Measurements from ENCODE around the gene CCDC192. TPM values are rescaled to one million over a fixed set of nuclear protein-coding genes. Genes with fewer than 3 reads are reported as not detected.

Gene CCDC192
- total RNA-seq, 4 donors from 2014 or later, result 0.94 to 2.6 (median 0.94) TPM; not detected in 1

DNA sequence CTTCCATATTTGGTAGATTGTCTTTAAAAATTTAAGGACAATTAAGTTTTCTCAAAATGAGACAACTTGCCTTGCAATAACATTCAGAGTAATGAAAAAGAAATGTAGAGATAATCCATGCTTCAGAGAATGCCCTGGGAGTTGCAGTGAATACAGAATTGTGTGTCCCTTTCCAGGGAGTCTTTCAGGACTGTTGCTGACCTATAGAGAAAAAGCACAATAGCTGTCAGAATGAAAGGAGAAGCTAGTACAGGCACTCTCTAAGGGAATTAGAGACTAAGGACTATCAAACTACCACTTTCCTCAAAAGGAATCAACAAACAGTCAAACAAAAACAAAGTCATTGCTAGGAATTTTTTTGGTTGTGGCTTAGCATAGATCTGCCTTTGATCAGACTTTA, 93.0 kb downstream of the CCDC192 start:
- Histone ChIP-seq H3K4me1 (no peaks in the 10 kb centered on the region), H3K36me3 (no peaks in the 10 kb centered on the region), H3K4me3 (no peak overlapping the region), H3K27me3 (no peaks in the 10 kb centered on the region), H3K27ac (no peak overlapping the region), H3K9me3 (peaks cover 0 to 11% (median 0%) of the 10 kb centered on the region in 3 donors)
- TF ChIP-seq POLR2A (IDR thresholded peaks at IDR 0.05) (no peak), POLR2AphosphoS5 (IDR thresholded peaks at IDR 0.05) (no peak), EP300 (IDR thresholded peaks at IDR 0.05) (no peak)
- TF ChIP-seq, protein P1, sequence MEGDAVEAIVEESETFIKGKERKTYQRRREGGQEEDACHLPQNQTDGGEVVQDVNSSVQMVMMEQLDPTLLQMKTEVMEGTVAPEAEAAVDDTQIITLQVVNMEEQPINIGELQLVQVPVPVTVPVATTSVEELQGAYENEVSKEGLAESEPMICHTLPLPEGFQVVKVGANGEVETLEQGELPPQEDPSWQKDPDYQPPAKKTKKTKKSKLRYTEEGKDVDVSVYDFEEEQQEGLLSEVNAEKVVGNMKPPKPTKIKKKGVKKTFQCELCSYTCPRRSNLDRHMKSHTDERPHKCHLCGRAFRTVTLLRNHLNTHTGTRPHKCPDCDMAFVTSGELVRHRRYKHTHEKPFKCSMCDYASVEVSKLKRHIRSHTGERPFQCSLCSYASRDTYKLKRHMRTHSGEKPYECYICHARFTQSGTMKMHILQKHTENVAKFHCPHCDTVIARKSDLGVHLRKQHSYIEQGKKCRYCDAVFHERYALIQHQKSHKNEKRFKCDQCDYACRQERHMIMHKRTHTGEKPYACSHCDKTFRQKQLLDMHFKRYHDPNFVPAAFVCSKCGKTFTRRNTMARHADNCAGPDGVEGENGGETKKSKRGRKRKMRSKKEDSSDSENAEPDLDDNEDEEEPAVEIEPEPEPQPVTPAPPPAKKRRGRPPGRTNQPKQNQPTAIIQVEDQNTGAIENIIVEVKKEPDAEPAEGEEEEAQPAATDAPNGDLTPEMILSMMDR (IDR thresholded peaks at IDR 0.05), result no peak
- ATAC-seq, result no peak

DNA sequence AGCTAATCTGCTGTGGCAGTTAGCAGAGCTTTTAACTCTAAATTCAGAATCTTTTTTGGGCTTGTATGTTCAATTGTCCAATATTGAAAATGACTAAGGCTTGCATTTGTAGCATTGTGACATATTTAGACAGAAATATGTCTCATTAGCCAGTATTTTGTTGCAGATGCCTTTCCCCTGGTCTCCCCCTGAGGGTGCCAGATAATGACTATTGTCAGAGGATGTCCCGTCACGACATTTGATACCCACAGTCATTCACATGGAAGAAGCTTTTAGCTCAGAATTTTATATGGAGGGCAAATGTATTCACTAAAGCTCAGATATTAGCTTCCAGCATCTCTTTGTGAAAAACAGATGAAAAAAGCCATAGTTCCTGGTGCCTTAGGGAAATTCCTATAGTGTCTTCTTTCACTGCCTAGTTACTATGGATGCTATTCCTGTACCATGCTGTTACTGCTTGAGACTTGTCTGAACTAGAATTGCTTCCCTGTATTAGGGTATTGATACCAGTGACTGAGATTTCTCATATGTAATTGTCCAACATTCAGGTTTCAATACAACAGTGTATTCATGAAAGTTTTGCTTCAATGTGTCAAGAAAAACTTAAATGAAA, 96.2 kb downstream of the CCDC192 start:
- 78 to 89% methylated on average over 2 of the region's 2 CpGs for WGBS, 2 donors (ENCODE audit: low coverage in 1 of 2)
- Histone ChIP-seq H3K4me1 (peaks cover 0 to 12% (median 4%) of the 10 kb centered on the region in 3 donors), H3K36me3 (no peaks in the 10 kb centered on the region), H3K9me3 (no peaks in the 10 kb centered on the region), H3K27me3 (no peaks in the 10 kb centered on the region), H3K27ac (no peak overlapping the region), H3K4me3 (no peak overlapping the region)
- no peak for ATAC-seq
- TF ChIP-seq POLR2AphosphoS5 (IDR thresholded peaks at IDR 0.05) (no peak), POLR2A (IDR thresholded peaks at IDR 0.05) (no peak), EP300 (IDR thresholded peaks at IDR 0.05) (no peak)
- TF ChIP-seq, protein P1 (IDR thresholded peaks at IDR 0.05), result no peak

DNA sequence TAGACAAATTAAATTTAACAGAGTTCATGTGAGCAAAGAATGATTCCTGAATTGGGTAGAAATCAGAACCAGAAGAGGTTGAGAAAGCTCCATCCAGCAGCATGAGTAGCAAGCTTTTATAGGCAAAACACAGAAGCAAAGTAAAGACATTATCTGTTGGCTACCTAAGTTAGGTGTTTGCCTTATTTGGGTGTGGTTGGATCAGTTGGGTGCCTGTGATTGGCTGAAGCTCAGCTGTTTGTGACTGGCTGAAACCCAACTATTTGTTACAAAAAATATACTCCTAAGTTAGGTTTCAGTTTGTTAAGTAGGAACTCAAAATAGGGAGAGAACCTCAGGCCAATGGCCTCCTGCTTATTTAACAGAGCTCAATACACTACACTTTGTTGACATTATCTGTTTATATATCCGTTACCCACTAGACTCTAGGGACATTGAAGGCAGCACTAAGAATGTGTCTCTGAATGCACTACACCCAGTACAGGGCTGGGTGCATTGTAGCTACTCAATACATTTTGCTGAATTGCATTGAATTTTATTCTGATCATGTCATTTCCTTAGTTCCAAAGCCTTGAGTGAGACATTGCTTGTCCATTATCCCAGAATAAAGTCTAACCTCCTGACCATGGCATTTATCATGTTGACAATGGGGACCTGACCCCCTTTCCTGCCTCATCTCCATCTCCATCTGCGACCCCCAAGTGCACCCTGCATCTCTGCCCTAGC, 98.7 kb downstream of the CCDC192 start:
- peaks cover 0 to 12% (median 4%) of the 10 kb centered on the region in 3 donors for H3K4me1 ChIP-seq
- H3K36me3 ChIP-seq, result no peaks in the 10 kb centered on the region
- ATAC-seq, result no peak
- no peaks in the 10 kb centered on the region for H3K9me3 ChIP-seq
- TF ChIP-seq EP300 (IDR thresholded peaks at IDR 0.05), result no peak
- TF ChIP-seq POLR2AphosphoS5 (IDR thresholded peaks at IDR 0.05), result no peak
- TF ChIP-seq, protein P1 (IDR thresholded peaks at IDR 0.05), result no peak
- TF ChIP-seq POLR2A (IDR thresholded peaks at IDR 0.05), result no peak
- no peaks in the 10 kb centered on the region for H3K27me3 ChIP-seq
- no peak overlapping the region for H3K4me3 ChIP-seq
- H3K27ac ChIP-seq, result no peak overlapping the region
- WGBS, 2 donors (ENCODE audit: low coverage in 1 of 2), result 45 to 47% methylated on average over 2 of the region's 2 CpGs

DNA sequence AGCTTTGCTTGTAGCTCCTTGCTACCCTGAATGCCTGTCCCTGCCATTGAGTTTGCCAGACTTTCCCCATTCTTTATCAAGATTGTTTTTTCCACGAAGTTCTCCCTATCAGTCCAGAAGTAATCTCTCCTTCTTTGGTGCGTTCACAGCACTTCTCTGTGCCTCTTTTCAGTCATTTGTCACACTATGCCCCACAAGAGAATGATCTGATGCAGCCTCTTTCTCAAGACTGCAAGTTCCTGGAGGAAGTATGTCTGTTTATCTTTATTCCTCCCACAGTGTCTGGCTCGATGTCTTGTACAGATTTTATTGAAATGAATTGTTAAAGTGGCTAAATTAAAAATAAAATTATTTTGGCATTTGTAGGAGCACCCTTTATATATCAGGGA, 99.3 kb downstream of the CCDC192 start:
- Histone ChIP-seq H3K4me3 (no peak overlapping the region), H3K27ac (no peak overlapping the region), H3K27me3 (no peaks in the 10 kb centered on the region), H3K4me1 (peaks cover 0 to 12% (median 4%) of the 10 kb centered on the region in 3 donors), H3K9me3 (no peaks in the 10 kb centered on the region), H3K36me3 (no peaks in the 10 kb centered on the region)
- no peak for ATAC-seq
- WGBS, 2 donors (ENCODE audit: low coverage in 1 of 2), result 11 to 14% methylated on average over 3 of the region's 3 CpGs
- TF ChIP-seq, protein P1 (IDR thresholded peaks at IDR 0.05), result no peak
- no peak for TF ChIP-seq POLR2A (IDR thresholded peaks at IDR 0.05)
- TF ChIP-seq EP300 (IDR thresholded peaks at IDR 0.05), result no peak
- no peak for TF ChIP-seq POLR2AphosphoS5 (IDR thresholded peaks at IDR 0.05)
